H9 (cell line): ENCODE data around the gene USP17L29. TPM values are rescaled to one million over a fixed set of nuclear protein-coding genes. Genes with fewer than 3 reads are reported as not detected.
"Not testable (repeated sequence)": the region's sequence is repeated elsewhere in the genome, so short reads cannot be mapped to it uniquely, and the experiment has no call there.

Experiments used
- DNase-seq: peaks from one replicate; pipeline ENCODE4 v3.0.0-alpha.2; 2017
- H2AFZ ChIP-seq: one replicate; pipeline ENCODE4 v1.6.1; 2013; ENCODE audit warnings: mild to moderate bottlenecking, low read length, control low read depth, moderate library complexity
- H2AK5ac ChIP-seq: 2 replicates; pipeline ENCODE4 v1.6.1; 2013; ENCODE audit warnings: low read length, control low read depth, mixed read lengths; ENCODE audit not compliant: insufficient read length
- H2BK120ac ChIP-seq: one replicate; pipeline ENCODE4 v1.6.1; 2013; ENCODE audit warnings: low read depth, mild to moderate bottlenecking, low read length, control low read depth, inconsistent platforms; ENCODE audit not compliant: poor library complexity, severe bottlenecking
- H2BK12ac ChIP-seq: 2 replicates; pipeline ENCODE4 v1.6.1; 2013; ENCODE audit warnings: low read length, control low read depth, mixed read lengths, low read depth; ENCODE audit not compliant: insufficient read length
- H2BK15ac ChIP-seq: 2 replicates; pipeline ENCODE4 v1.6.1; 2013; ENCODE audit warnings: low read depth, low read length, control low read depth
- H2BK20ac ChIP-seq: one replicate; pipeline ENCODE4 v1.6.1; 2013; ENCODE audit warnings: low read depth, mild to moderate bottlenecking, low read length, control low read depth, inconsistent platforms; ENCODE audit not compliant: poor library complexity, severe bottlenecking
- H2BK5ac ChIP-seq: 2 replicates; pipeline ENCODE4 v1.6.1; 2013; ENCODE audit warnings: low read length, control low read depth, mixed read lengths; ENCODE audit not compliant: insufficient read length
- H3K14ac ChIP-seq: 2 replicates; pipeline ENCODE4 v1.6.1; 2013; ENCODE audit warnings: low read length, control low read depth; ENCODE audit not compliant: insufficient read depth
- H3K18ac ChIP-seq: 2 replicates; pipeline ENCODE4 v1.6.1; 2013; ENCODE audit warnings: low read depth, mild to moderate bottlenecking, mixed read lengths, low read length, control low read depth; ENCODE audit not compliant: insufficient read length
- H3K23ac ChIP-seq: 2 replicates; pipeline ENCODE4 v1.6.1; 2013; ENCODE audit warnings: low read length, control low read depth, mixed read lengths, low read depth; ENCODE audit not compliant: insufficient read length
- H3K23me2 ChIP-seq: 2 replicates; pipeline ENCODE4 v1.6.1; 2013; ENCODE audit warnings: low read depth, mild to moderate bottlenecking, mixed read lengths, low read length, control low read depth; ENCODE audit not compliant: insufficient read length, poor library complexity, severe bottlenecking
- H3K27ac ChIP-seq: 2 replicates; pipeline ENCODE4 v1.5.1; 2013; ENCODE audit warnings: low read length, control low read depth, mixed read lengths, low read depth; ENCODE audit not compliant: insufficient read length
- H3K27me3 ChIP-seq: 2 replicates; pipeline ENCODE4 v1.6.1; 2013; ENCODE audit warnings: low read length, control low read depth, inconsistent platforms; ENCODE audit not compliant: insufficient read depth
- H3K4ac ChIP-seq: 2 replicates; pipeline ENCODE4 v1.6.1; 2013; ENCODE audit warnings: low read depth, mild to moderate bottlenecking, control low read depth, inconsistent platforms, low read length, moderate library complexity
- H3K4me1 ChIP-seq: 2 replicates; pipeline ENCODE4 v1.6.1; 2013; ENCODE audit warnings: low read length, control low read depth, inconsistent platforms; ENCODE audit not compliant: insufficient read depth
- H3K4me2 ChIP-seq: 2 replicates; pipeline ENCODE4 v1.6.1; 2013; ENCODE audit warnings: low read length, control low read depth, mixed read lengths; ENCODE audit not compliant: insufficient read length, insufficient read depth
- H3K56ac ChIP-seq: 2 replicates; pipeline ENCODE4 v1.6.1; 2013; ENCODE audit warnings: low read depth, mild to moderate bottlenecking, mixed read lengths, low read length, control low read depth; ENCODE audit not compliant: insufficient read length
- H3K79me1 ChIP-seq: 2 replicates; pipeline ENCODE4 v1.6.1; 2013; ENCODE audit warnings: low read depth, mild to moderate bottlenecking, moderate library complexity, low read length, control low read depth, inconsistent platforms; ENCODE audit not compliant: insufficient read depth, poor library complexity, severe bottlenecking
- H3K79me2 ChIP-seq: 2 replicates; pipeline ENCODE4 v1.6.1; 2013; ENCODE audit warnings: low read length, control low read depth, inconsistent platforms; ENCODE audit not compliant: insufficient read depth
- H3K9ac ChIP-seq: 2 replicates; pipeline ENCODE4 v1.6.1; 2013; ENCODE audit warnings: low read length, control low read depth, mixed read lengths; ENCODE audit not compliant: insufficient read length; ENCODE audit errors: extremely low read depth
- H3K9me3 ChIP-seq: one replicate; pipeline ENCODE4 v1.6.1; 2013; ENCODE audit warnings: low read depth, low read length, inconsistent platforms; ENCODE audit not compliant: control insufficient read depth
- H3T11ph ChIP-seq: one replicate; pipeline ENCODE4 v1.6.1; 2013; ENCODE audit warnings: mild to moderate bottlenecking, low read length, control low read depth, inconsistent platforms
- H4K20me1 ChIP-seq: one replicate; pipeline ENCODE4 v1.6.1; 2013; ENCODE audit not compliant: control insufficient read depth, insufficient read length, insufficient read depth
- H4K5ac ChIP-seq: 2 replicates; pipeline ENCODE4 v1.6.1; 2013; ENCODE audit warnings: low read depth, mild to moderate bottlenecking, mixed read lengths, low read length, control low read depth; ENCODE audit not compliant: insufficient read length
- H4K8ac ChIP-seq: replicated peaks from 2 replicates; pipeline ENCODE4 v1.6.1; 2013; ENCODE audit warnings: low read length, control low read depth, mixed read lengths, low read depth; ENCODE audit not compliant: insufficient read length
- H4K91ac ChIP-seq: 2 replicates; pipeline ENCODE4 v1.6.1; 2013; ENCODE audit warnings: low read depth, mild to moderate bottlenecking, moderate library complexity, mixed read lengths, low read length, control low read depth; ENCODE audit not compliant: insufficient read length
- H3K27ac Mint-ChIP-seq, 3 experiments: 2 replicates in 2 of 3; 3 replicates in 1 of 3; pipeline ENCODE4 v1.8.0; 2020 to 2021; ENCODE audit warnings: mixed read lengths in 3 of 3, mild to moderate bottlenecking in 1 of 3, moderate library complexity in 1 of 3
- H3K27me3 Mint-ChIP-seq: 2 replicates; pipeline ENCODE4 v1.8.0; 2021; ENCODE audit warnings: low read depth, mild to moderate bottlenecking, moderate library complexity, mixed read lengths
- H3K36me3 Mint-ChIP-seq, 3 experiments: 2 replicates in 2 of 3; 3 replicates in 1 of 3; pipeline ENCODE4 v1.8.0; 2020 to 2021; ENCODE audit warnings: low read depth in 3 of 3, mixed read lengths in 3 of 3; ENCODE audit not compliant: insufficient read depth in 1 of 3
- H3K4me1 Mint-ChIP-seq, 2 experiments: 2 replicates each; pipeline ENCODE4 v1.8.0; 2020; ENCODE audit warnings: mixed read lengths in 2 of 2
- H3K4me3 Mint-ChIP-seq, 2 experiments: 2 replicates in 1 of 2; 3 replicates in 1 of 2; pipeline ENCODE4 v1.8.0; 2020 to 2021; ENCODE audit warnings: mild to moderate bottlenecking in 2 of 2, mixed read lengths in 2 of 2, moderate library complexity in 1 of 2
- H3K9me3 Mint-ChIP-seq, 2 experiments: 2 replicates in 1 of 2; 3 replicates in 1 of 2; pipeline ENCODE4 v1.8.0; 2020; ENCODE audit warnings: mild to moderate bottlenecking in 2 of 2, mixed read lengths in 2 of 2, moderate library complexity in 1 of 2
- WGBS: extraction: QIAGEN DNeasy Blood & Tissue Kit; methylation state at CpG from one replicate; pipeline ENCODE4 v1.1.7; 2013; ENCODE audit warnings: missing lambda C conversion rate, low lambda C conversion rate, mixed read lengths; ENCODE audit not compliant: insufficient read length; ENCODE audit errors: extremely low coverage; 5-methylcytosine and 5-hydroxymethylcytosine counted together
- long read RNA-seq: library from polyadenylated mRNA; unstranded; transcript quantifications from one replicate; pipeline ENCODE4 v2.0.0, GENCODE V29; 2020
- total RNA-seq: library from RNA; stranded (reverse); gene quantifications from 2 replicates; pipeline ENCODE4 v1.2.1, GENCODE V29; 2021

Gene USP17L29, protein sequence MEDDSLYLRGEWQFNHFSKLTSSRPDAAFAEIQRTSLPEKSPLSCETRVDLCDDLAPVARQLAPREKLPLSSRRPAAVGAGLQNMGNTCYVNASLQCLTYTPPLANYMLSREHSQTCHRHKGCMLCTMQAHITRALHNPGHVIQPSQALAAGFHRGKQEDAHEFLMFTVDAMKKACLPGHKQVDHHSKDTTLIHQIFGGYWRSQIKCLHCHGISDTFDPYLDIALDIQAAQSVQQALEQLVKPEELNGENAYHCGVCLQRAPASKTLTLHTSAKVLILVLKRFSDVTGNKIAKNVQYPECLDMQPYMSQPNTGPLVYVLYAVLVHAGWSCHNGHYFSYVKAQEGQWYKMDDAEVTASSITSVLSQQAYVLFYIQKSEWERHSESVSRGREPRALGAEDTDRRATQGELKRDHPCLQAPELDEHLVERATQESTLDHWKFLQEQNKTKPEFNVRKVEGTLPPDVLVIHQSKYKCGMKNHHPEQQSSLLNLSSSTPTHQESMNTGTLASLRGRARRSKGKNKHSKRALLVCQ
- total RNA-seq = not detected in 2 replicates
- long read RNA-seq = 0 reads

DNA sequence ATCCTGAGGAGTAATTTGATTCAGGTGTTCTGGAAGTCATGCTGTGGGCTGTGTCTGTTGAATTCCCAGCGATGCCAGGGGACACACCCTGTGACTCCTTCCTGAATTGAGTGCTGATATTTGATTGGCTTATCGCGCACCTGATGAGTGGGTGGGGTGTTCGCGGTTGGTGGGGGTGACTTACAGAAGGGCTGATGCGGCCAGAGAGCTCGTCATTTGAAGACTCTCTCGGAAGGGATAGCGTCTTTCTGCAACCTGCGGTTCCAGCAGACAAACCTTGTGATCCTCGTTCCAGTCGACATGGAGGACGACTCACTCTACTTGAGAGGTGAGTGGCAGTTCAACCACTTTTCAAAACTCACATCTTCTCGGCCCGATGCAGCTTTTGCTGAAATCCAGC, at the start of gene USP17L29:
Gene USP17L29 (plus strand): TSS at position 301 of the 400 bp plus-strand sequence. CDS start 0 bp downstream, at position 301.
- not testable (repeated sequence) for H3K18ac ChIP-seq, H3K4me3 Mint-ChIP-seq, H4K91ac ChIP-seq, H3K27ac ChIP-seq, H2BK15ac ChIP-seq, H3K27ac Mint-ChIP-seq, H3K14ac ChIP-seq, H3K23me2 ChIP-seq, H3K4me1 Mint-ChIP-seq, DNase-seq, H2BK120ac ChIP-seq, H3K9me3 ChIP-seq, H4K5ac ChIP-seq, H3K79me1 ChIP-seq, H3K9me3 Mint-ChIP-seq, H3K27me3 ChIP-seq, H4K20me1 ChIP-seq, H3T11ph ChIP-seq, H3K4ac ChIP-seq, H3K4me2 ChIP-seq, H3K9ac ChIP-seq, H3K27me3 Mint-ChIP-seq, H2BK5ac ChIP-seq, H2AFZ ChIP-seq, H3K23ac ChIP-seq, H2BK20ac ChIP-seq, H3K36me3 Mint-ChIP-seq, H3K79me2 ChIP-seq, H3K56ac ChIP-seq, H4K8ac ChIP-seq, H2AK5ac ChIP-seq, H3K4me1 ChIP-seq, H2BK12ac ChIP-seq
- no CpG with 5 or more reads among the region's 15 CpGs for WGBS

DNA sequence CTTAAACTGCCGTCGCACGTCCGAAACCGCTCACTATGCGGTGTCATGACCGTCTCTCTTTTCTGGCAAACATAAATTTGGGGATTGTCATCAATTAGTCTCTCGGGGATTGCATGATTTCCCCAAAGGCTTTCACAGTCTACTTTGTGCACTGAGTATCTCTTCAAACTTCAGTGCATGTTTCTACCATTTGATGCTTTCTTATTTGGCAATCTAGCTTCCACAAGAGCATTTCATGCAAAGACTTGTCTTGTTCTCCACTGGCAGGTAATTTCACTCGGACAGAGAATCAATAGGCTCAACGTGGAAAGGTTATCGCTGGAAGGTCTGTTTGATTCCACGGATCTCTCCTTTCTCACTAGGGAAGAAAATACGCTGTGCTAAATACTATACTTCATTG, 29.2 kb upstream of the USP17L29 start:
- not testable (repeated sequence) for H3K36me3 Mint-ChIP-seq, H3K4me3 Mint-ChIP-seq, H2BK15ac ChIP-seq, H3K27ac Mint-ChIP-seq, H2BK5ac ChIP-seq, DNase-seq, H3K23me2 ChIP-seq, H4K8ac ChIP-seq, H3K27ac ChIP-seq, H3K9ac ChIP-seq, H3K79me2 ChIP-seq, H3K4ac ChIP-seq, H3T11ph ChIP-seq, H2AK5ac ChIP-seq, H3K9me3 Mint-ChIP-seq, H3K9me3 ChIP-seq, H3K4me2 ChIP-seq, H4K5ac ChIP-seq, H2BK20ac ChIP-seq, H3K56ac ChIP-seq, H2AFZ ChIP-seq, H3K27me3 Mint-ChIP-seq, H3K23ac ChIP-seq, H3K18ac ChIP-seq, H3K4me1 Mint-ChIP-seq, H3K4me1 ChIP-seq, H4K20me1 ChIP-seq, H3K79me1 ChIP-seq, H3K14ac ChIP-seq, H4K91ac ChIP-seq, H2BK12ac ChIP-seq, H2BK120ac ChIP-seq, H3K27me3 ChIP-seq
- WGBS = no CpG with 5 or more reads among the region's 13 CpGs
